Keratinocyte (primary cell): ENCODE measurements around the gene ITGAD.

ENCODE experiments used
- CTCF ChIP-seq, 3 experiments: IDR thresholded peaks in 1 of 3; conservative IDR thresholded peaks in 1 of 3; optimal IDR thresholded peaks in 1 of 3; 2 replicates in 2 of 3; 3 replicates in 1 of 3; pipeline versions ENCODE3 to v1.5.1; 2011; ENCODE audit warnings: low read length in 3 of 3, mild to moderate bottlenecking in 3 of 3, moderate library complexity in 2 of 3, control low read depth in 1 of 3, inconsistent platforms in 1 of 3; ENCODE audit not compliant: insufficient read depth in 2 of 3; ENCODE audit errors: extremely low read depth in 1 of 3
- EZH2 ChIP-seq: IDR thresholded peaks from one replicate; pipeline ENCODE4 v1.6.1; 2012; ENCODE audit warnings: inconsistent platforms, mild to moderate bottlenecking, low read length, moderate library complexity

- no peak for TF ChIP-seq CTCF (optimal IDR thresholded peaks at IDR 0.05 in 1 of 3, IDR thresholded peaks at IDR 0.05 in 1 of 3, conservative IDR thresholded peaks at IDR 0.05 in 1 of 3; ENCODE audit: extremely low read depth in 1 of 3, insufficient read depth in 2 of 3, low read length in 3 of 3)
- no peak for TF ChIP-seq EZH2
These were observed 28.5 kb downstream of the ITGAD start for GRCh38 chr16:31421587-31421986.
